ENCODE data around the gene TTC13.

TTC13 gene

DNA sequence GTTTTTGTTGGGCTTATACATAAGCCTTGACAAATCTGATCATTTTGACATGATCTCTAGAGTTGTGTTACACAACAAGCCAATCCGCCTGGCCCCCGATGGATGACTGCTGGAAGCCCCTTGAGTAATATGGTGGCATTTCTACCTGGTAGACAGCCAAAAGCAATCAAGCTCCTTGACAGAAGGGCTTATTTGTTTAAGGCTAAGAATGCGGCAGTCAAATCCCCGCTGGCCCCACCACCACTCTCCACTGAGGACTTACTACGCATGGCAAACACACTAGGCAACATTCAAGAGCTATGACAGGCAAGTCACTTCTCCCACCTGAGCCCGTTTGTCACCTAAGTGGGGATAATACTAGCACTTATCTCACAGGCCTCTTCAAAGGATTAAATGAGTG, 77.0 kb downstream of the TTC13 start:
- DNase-seq = peak; percentile 14

DNA sequence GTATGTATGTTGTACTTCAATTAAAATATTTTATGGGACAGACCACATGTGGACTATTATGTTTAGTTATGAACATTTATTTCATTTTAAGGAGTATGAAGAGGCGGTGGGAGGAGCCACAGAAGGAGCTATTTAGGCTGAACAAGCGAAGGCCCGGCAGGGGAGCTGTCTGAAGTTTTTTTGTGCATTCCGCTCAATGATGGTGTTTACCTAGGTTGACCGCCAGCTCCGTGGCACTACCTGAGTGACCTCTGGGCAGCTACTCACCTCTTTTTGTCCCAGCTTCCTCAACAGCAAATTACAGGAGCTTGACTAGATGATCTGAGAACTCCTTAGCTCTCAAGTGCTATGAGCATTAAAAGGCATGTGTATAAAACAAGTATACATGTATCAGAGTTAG, 77.7 kb downstream of the TTC13 start:
- no peak for DNase-seq

DNA sequence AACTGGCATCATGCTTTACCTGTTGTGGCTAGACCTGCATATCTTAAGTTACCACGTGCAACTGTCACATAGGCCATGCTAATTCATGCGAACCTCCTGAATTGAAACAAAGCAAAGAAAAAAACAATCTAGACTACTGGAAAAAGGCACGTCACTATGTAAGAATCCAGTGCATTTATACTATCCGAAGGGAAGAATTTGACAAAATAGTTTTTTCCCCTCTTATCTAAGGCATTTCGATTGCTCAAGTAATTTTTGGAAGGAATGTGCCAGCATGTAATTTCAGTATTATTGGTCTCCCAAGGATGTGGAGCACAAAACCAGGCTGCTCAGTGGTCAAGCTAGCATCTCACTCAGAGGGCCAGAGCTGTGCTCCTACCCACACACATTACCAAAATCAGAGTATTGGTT, 78.8 kb downstream of the TTC13 start:
- no peak for DNase-seq

DNA sequence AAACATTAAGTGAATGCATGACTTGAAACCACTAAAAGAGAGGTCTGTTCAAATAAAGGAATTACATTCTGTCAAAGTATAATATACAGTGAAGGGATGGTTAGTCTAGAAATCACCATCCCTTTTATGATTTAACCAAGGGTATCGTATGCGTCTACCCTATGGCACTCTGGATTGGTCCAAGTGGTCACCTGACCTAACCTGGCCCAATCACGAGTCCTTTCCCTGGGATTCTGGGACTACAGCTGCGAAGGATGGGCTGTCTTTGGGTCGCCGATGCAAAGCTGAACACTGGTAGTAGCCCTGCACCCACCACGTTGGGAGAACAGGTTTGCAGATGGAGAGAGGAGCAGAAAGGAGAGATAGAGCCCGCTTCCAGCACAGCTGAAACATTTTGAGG, 79.9 kb downstream of the TTC13 start:
- DNase-seq = no peak

DNA sequence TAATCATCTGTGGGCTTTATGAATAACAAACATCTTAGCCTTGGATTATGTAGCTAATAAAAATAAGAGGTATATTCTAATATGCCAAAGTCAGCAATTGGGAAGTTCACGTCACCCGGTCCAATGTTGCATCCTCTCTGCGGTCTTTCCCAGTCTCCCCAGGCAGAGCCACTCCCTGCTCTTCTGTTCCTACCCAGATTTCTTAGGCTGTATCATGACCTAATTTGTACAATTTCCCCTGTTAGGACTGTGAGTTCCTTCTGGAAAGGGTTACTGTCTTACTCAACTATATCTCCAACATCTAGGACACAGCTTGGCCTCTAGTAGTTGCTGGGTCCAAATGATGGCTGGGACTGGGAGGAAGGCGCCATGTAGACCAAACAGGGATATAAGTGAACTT, 80.5 kb downstream of the TTC13 start:
- no peak for DNase-seq

DNA sequence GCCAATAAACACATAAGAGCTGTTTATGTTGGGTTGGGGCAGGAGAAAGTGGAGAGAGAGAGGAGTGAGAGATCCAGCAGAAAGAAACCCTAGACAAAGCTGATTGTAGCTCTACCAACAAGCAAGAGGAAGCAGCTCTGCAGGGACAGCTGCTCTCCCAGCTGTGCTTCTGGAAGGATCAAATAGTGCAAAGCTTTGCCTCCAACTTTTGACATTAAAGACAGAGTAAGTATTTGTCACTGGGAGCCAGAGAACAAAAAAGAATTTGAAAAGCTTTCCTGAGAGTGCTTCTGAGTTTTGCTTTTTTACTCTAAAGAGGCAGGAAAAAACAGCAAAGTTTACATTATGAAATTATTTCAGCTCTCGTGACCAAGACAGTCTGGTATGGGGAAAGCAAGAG, 81.9 kb downstream of the TTC13 start:
- no peak for DNase-seq

DNA sequence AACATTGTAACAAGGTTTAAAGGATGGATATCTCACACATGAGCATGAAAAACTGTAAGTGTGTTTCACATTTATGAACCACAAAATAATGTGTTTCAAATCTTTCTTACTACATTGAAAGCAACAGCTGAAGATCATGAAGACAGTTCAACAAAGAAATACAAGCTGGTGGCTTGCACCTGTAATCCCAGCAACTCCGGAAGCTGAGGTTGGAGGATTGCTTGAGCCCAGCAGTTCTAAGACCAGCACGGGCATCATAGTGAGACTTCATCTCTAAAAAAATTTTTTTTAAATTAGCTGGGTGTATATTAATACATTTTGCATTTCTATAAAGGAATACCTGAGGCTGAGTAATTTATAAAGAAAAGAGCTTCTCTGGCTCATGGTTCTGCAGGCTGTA, 83.2 kb downstream of the TTC13 start:
- no peak for DNase-seq

DNA sequence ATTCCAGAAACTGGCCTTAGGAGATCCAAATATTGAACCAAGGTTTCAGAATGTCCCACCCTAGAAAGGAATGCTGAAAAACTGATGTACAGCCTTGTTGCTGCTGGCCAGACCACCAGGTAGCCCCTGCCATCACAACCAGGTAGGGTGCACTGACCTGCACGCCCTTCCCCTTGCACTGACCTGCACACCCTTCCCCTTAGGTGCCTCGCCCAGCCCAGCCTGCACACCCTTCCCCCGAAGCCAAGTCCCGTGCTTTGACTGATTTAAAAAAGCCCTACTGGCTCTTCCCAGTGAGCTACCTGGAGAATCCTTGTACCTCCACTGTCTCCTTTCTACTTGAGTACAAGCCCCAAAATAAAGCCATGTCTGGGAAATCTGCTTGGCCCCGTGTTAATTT, 84.0 kb downstream of the TTC13 start:
- no peak for DNase-seq

DNA sequence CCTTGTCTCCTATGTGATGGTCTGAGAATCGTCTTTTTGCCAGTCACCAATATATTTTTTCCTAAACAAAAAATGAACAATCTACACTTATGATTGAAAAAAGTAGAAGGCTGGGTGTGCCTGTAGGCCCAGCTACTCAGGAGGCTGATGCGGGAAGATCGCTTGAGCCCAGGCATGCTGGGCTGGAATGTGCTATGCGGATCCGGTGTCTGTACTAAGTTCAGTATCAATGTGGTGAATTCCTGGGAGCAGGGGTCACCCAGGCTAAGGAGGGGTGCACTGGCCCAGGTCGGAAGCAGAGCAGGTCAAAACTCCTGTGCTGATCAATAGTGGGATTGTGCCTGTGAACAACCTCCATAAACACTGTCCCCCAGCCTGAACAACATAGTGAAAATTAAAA, 84.6 kb downstream of the TTC13 start:
- DNase-seq = no peak

DNA sequence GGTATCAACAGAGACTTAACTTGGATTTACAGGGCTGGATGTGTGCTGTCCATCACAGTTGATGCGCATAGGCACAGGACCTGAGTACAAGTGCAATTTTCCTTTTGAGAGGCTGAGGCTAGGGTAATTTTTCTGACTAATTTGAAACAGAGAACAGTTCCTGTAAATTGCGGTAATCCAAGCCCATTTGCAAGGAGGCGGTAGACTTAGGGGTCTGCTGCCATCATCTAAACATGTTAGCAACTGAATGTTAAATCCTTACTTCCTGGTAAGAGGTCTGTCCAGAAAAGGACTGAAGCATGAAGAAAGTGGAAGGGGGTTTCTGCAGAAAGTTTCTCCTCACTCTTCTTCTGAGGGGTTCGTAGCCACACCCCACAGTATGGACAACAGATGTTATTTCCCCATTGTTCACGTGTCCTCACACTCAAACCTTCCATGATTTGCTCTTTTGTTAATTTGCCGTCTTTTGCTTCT, 86.6 kb downstream of the TTC13 start:
- DNase-seq = no peak

DNA sequence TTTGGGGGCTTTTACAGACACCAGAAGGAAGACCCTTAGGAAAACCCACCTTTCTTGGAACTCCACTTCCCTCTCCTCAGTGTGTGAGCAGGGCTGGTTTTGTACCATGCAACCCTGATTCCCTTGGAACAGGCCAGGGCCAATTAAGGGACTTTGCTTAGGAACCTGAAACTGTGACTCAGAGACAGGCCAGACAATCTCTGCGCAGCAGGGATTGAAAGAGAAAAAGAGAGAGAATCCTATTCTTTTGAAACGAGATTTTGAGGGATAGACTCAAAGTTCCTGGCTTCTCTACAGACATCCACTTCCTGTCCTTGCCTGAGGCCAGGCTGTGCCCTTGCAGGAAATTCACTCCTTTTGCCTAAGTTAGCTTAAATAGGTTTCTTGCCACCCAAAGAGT, 87.2 kb downstream of the TTC13 start:
- peak; percentile 12 for DNase-seq

DNA sequence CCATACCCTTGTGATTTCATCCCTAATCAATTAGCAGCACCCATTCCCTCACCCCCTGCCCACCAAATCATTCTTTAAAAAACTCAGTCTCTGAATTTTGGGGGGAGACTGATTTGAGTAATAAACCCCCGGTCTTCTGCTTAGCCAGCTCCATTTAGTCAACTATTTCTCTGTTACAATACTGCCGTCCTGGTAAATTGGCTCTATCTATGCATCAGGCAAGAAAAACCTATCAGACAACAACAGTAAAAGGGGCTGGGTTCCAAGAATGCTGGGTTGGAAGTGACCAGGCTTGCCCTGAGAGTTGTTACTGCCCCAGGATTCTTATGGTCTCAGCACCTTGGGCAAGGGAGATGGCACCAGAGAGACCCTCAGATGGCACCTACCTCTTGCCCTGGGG, 94.0 kb downstream of the TTC13 start:
- DNase-seq = no peak

DNA sequence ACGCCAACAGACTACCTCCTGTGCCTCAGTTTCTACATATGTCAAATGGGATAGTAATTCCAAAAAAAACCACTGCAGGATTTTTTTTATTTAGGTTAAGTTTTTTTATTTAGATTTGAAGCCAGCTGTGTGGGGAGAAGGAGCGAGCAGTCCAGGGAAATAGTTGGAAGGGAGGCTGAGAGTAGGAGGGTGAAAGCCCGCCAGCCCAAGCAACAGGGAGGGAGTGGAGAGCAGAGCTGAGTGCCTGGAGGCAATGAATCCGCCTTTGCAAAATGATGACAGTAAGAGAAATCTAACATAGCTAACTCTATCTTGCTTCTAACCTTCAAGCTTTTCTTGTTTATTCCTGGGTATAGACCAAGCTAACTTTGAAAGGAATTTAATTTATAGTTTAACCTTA, 94.7 kb downstream of the TTC13 start:
- no peak for DNase-seq

DNA sequence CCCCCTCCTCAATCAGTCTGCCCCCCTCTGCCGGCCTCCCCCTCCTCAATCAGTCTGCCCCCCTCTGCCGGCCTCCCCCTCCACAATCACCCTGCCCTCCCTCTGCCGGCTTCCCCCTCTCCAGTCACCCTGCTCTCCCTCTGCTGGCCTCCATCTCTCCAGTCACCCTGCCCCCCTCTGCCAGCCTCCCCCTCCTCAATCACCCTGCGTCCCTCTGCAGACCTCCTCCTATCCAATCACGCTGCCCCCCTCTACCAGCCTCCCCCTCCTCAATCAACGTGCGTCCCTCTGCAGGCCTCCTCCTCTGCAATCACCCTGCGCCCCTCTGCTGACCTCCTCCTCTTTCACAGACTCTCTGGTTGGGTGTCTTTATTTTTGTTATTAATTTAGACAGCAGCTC, 98.9 kb downstream of the TTC13 start:
- DNase-seq = no peak

DNA sequence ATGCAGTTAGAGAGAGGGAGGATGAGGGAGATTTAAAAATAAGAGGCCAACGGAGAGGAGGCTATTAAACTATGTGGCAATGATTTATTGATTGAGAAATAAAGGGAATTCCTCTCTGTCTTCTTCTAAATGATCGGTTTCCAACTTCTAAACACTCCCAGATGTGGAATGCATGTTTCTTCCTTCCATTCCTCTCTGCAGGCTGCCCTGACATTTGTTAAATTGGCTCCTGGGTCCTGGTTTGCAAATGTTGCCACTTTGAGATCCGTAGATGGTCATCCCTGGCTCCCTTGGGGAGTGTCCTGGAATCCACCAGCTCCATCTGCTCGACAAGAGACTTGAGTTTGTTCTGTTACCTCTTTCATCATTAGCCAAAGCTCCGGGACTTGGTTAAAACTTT, 100.1 kb downstream of the TTC13 start:
- no peak for DNase-seq

DNA sequence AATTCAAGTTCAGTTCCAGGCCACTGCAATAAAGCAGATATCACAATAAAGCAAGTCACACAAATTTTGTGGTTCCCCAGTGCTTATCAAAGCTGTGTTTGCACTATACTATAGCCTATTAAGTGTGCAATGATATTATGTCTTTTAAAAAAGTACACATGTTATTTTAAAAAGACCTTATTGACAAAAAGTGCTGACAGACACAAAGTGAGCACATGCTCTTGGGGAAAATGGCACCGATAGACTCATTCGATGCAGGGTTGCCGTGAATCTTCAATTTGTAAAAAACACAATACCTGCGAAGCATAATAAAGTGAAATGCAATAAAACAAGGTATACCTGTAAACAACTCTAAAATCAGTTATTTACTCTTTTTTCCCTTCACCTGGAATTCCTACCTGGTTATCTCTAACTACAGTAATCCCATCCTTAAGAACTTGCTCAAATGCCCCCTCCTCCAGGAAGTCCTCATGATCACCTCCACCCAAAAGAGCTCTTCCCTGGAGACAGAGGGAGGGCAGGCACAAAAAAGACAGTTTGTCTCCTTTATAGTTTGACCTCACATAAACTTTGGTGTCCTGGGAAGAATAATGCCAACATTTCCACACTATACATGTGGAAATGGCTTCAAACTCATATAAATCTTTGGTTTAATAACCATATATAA, 100.6 kb downstream of the TTC13 start:
- DNase-seq = no peak

DNA sequence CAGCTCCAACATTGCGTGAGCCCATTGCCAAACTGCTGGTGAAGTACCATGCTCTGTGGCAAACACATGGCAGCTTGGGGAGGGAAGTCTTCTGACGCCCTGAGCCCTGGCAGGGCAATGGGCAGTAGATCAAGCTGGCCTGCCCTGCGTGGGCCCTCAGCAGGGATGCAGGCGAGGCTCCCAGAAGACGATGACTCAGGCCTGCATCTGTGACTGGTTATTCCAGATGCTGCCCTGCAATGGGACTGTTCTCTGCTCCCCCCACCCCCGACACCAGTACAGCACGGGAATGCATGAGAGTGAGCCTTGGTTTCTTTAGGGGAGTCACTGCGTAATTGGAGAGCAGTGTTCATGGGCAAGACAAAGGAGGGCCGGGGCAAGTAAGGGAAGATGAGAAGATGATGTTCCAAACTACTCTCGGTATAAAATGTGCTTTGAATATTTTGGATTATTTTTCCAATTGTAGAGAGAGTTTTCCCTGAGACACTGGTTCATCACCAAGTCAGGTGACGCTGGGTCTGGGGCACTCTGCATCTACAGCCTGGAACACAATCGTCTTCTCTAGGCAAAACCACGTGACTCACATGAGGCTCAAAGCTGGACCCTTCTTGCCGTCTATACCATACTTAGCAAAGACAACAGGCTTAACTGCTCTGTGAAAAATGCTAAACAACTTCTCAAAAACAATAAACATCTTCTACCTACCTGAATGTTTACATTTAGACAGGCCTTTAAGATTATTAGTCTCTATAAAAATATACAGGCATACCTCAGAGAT, 101.3 kb downstream of the TTC13 start:
- no peak for DNase-seq

DNA sequence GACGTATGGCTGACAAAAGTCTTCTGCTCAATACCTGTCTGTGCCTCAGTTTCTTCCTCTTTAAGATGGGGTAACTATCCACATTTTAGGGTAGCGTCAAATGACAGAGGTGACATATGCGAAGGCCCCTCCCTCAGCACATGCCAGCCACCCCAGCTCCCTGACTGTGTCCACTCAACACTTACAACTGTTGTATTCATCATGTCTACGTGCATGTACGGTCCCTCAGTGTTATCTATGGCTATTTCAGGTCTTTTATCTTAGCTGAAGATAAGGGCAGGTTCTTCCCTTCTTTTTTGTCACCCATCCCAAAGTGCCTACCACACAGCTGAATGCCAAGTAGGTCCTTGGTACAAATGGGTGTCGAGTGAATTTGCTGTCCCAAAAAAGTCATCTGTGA, 102.0 kb downstream of the TTC13 start:
- no peak for DNase-seq

DNA sequence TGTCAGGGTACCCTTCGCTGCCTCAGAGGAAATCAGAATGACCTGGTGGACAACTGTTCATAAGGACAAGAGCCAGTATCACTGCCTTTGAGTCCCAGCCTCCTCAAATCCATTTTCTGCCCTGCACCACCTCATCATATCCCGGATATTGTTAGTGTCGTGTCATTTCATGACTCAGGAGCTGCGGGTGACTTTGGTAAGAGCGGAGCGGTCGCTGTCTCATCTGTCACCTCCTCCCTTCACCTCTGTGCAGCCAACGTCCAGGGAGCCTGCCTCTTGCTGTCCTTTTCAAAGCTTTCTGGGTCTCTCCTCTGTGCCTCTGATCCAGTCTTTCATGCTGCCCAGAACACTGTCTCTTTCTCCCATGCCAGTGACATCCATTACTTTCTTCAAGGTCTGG, 103.3 kb downstream of the TTC13 start:
- no peak for DNase-seq

DNA sequence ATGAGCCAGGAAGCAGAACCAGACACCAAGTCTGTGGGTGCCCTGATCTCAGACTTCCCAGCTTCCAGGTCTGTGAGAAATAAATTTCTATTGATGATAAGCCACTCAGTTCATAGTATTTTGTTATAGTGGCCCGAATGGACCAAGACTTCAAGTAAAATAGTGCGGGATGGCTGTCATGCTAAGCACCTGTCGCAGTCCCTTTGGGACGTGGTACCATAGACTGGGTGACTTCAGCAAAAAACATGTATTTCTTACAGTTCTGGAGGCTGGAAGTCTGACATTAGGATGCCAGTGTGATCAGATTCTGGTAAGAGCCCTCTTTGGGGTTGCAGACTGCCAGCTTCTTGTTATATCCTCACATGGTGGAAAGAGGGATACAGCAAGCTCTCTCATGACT, 107.7 kb downstream of the TTC13 start:
- DNase-seq = no peak

DNA sequence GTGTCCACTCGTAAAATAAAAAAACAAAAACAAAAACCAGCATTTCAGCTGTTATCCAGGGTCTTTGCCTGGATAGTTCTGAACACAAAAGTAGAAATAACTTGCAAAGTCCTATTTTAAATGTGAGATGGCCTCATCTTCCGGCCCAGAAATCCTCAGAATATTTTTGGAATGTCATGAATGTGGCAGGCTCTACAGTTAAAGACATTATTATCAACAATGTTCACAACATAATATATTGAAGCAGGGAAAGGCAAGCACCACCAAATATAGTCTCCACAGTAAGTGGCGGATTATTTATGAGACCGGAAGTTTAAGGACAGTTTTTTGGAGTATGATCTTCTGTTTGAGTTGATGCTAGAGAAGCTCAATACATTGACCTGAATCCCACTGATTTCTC, 109.2 kb downstream of the TTC13 start:
- no peak for DNase-seq

DNA sequence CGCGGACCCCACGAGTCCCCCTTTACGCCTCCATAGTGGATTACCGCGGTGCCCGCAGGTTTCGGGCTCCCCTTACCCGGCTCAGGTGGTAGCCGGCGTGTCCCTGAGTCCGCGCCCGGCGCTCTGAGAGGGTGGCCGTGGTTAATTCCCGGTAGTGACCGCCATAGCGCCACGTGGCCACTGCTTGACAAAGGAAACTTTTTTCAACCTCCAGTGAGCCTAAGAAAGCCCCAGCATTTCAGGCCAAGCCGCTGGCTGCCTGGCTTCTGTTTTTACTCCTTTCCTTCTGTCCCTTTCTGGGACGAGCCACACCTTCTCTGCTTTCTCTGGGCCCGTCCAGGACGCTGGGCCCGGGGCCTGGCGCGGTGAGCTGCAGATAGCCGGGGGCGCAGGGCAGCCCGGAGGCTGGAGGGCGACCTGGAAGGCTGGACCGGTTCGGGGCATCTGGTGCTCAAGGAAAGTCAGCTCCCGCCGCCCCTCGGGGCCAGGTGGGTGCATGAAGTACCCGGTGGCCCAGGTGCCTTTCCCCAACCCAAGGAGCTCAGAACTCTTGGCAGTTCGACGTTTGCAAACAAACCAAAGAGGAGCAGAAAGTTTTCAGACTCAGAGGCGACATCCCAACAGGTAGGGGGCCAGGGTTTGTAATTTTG, 109.8 kb downstream of the TTC13 start:
- peak; percentile 86 for DNase-seq

DNA sequence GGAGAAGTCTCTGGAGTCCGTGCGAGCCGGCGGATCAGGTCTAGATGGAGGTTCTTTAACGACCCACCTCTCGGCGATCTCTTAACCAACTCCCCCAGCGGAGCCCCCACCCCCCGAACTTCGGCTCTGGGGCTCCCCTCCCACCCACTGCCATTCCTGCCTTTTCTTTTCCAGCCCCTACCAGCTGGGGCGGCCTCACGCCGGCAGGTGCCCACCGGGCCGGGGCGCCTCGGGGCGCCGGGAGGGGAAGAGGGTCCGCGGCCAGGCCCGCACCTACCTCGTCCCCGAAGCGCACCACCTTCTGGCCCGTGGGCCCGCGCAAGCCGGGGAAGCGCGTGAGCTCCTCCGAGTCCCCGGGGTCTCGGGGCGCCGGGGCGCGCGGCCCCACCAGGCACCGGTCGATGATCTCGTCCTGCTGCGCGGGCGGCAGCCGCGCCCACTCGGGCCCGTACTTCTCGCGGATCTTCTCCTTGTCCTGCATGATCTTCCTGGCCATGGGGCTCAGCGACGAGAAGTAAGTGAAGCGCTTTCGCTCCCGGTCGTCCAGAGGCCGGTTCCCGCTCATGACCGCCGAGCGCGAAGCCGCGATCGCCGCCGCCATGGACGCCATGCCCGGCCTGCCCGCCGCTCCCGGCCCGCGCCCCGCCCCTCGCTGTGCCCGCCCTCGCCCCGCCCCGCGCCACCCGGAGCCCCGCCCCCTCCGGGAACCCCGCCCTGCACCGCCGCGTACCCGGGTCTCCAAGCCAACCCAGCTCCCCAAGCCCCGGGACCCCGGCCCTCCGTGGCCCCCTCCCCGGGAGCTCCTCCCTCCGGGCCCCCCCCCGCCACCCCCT, 110.5 kb downstream of the TTC13 start, which contains the start of gene C1orf198:
Gene C1orf198 (minus strand): TSS at position 619 of the 833 bp plus-strand sequence. CDS start 9 bp downstream, at position 610.
- DNase-seq = peak; percentile 86

All from DMS53 (cell line).